Measurements from ENCODE around the gene COG7. TPM values are rescaled to one million over a fixed set of nuclear protein-coding genes. Genes with fewer than 3 reads are reported as not detected.

The COG7 gene
- total and polyA plus RNA-seq, 2 donors = 9.0 to 28.0 TPM

GRCh38 chr16:23410176-23410575 is 42.8 kb downstream of the COG7 start:
- Histone ChIP-seq H3K4me1 (ENCODE audit: control insufficient read depth in 2 of 2, insufficient read depth in 2 of 2, low read length in 2 of 2) (no peaks in the 10 kb centered on the region), H3K4me3 (ENCODE audit: low read length in 2 of 2) (no peak overlapping the region), H3K9me3 (ENCODE audit: control insufficient read depth in 2 of 2, insufficient read depth in 1 of 2, low read length in 1 of 2) (no peaks in the 10 kb centered on the region), H3K36me3 (ENCODE audit: control insufficient read depth in 2 of 2, insufficient read depth in 2 of 2, low read length in 1 of 2) (peaks cover 4 to 22% of the 10 kb centered on the region in 2 donors), H3K27ac (ENCODE audit: low read depth in 1 of 2, low read length in 1 of 2) (no peak overlapping the region), H3K27me3 (ENCODE audit: control insufficient read depth in 2 of 2, insufficient read depth in 1 of 2, low read length in 1 of 2) (no peaks in the 10 kb centered on the region)
- DNase-seq (ENCODE audit: low read depth in 6 of 9, low spot score in 9 of 9) = no peak
- WGBS = 98% methylated on average over 4 of the region's 4 CpGs

GRCh38 chr16:23409522-23409921 is 43.5 kb downstream of the COG7 start:
- no peaks in the 10 kb centered on the region for H3K9me3 ChIP-seq (ENCODE audit: control insufficient read depth in 2 of 2, insufficient read depth in 1 of 2, low read length in 1 of 2)
- H3K4me1 ChIP-seq (ENCODE audit: control insufficient read depth in 2 of 2, insufficient read depth in 2 of 2, low read length in 2 of 2) = no peaks in the 10 kb centered on the region
- 96% methylated on average over 2 of the region's 2 CpGs for WGBS
- H3K27ac ChIP-seq (ENCODE audit: low read depth in 1 of 2, low read length in 1 of 2) = no peak overlapping the region
- H3K4me3 ChIP-seq (ENCODE audit: low read length in 2 of 2) = no peak overlapping the region
- DNase-seq (ENCODE audit: low read depth in 6 of 9, low spot score in 9 of 9) = no peak
- H3K36me3 ChIP-seq (ENCODE audit: control insufficient read depth in 2 of 2, insufficient read depth in 2 of 2, low read length in 1 of 2) = peaks cover 8 to 28% of the 10 kb centered on the region in 2 donors
- H3K27me3 ChIP-seq (ENCODE audit: control insufficient read depth in 2 of 2, insufficient read depth in 1 of 2, low read length in 1 of 2) = no peaks in the 10 kb centered on the region

GRCh38 chr16:23408823-23409298 is 44.1 kb downstream of the COG7 start:
- Histone ChIP-seq H3K4me3 (ENCODE audit: low read length in 2 of 2) (no peak overlapping the region), H3K9me3 (ENCODE audit: control insufficient read depth in 2 of 2, insufficient read depth in 1 of 2, low read length in 1 of 2) (no peaks in the 10 kb centered on the region), H3K36me3 (ENCODE audit: control insufficient read depth in 2 of 2, insufficient read depth in 2 of 2, low read length in 1 of 2) (peaks cover 12 to 33% of the 10 kb centered on the region in 2 donors), H3K27me3 (ENCODE audit: control insufficient read depth in 2 of 2, insufficient read depth in 1 of 2, low read length in 1 of 2) (no peaks in the 10 kb centered on the region), H3K27ac (ENCODE audit: low read depth in 1 of 2, low read length in 1 of 2) (no peak overlapping the region), H3K4me1 (ENCODE audit: control insufficient read depth in 2 of 2, insufficient read depth in 2 of 2, low read length in 2 of 2) (no peaks in the 10 kb centered on the region)
- 94% methylated on average over 7 of the region's 7 CpGs for WGBS
- DNase-seq (ENCODE audit: low read depth in 6 of 9, low spot score in 9 of 9) = no peak

GRCh38 chr16:23408242-23408822 is 44.7 kb downstream of the COG7 start:
- WGBS = 99% methylated on average over 21 of the region's 21 CpGs
- Histone ChIP-seq H3K27ac (ENCODE audit: low read depth in 1 of 2, low read length in 1 of 2) (no peak overlapping the region), H3K4me1 (ENCODE audit: control insufficient read depth in 2 of 2, insufficient read depth in 2 of 2, low read length in 2 of 2) (no peaks in the 10 kb centered on the region), H3K36me3 (ENCODE audit: control insufficient read depth in 2 of 2, insufficient read depth in 2 of 2, low read length in 1 of 2) (peaks cover 15 to 34% of the 10 kb centered on the region in 2 donors), H3K9me3 (ENCODE audit: control insufficient read depth in 2 of 2, insufficient read depth in 1 of 2, low read length in 1 of 2) (no peaks in the 10 kb centered on the region), H3K4me3 (ENCODE audit: low read length in 2 of 2) (no peak overlapping the region), H3K27me3 (ENCODE audit: control insufficient read depth in 2 of 2, insufficient read depth in 1 of 2, low read length in 1 of 2) (no peaks in the 10 kb centered on the region)
- DNase-seq (ENCODE audit: low read depth in 6 of 9, low spot score in 9 of 9) = no peak

GRCh38 chr16:23407436-23408127 is 45.4 kb downstream of the COG7 start:
- no peak for DNase-seq (ENCODE audit: low read depth in 6 of 9, low spot score in 9 of 9)

GRCh38 chr16:23406546-23407240 is 46.3 kb downstream of the COG7 start:
- no peaks in the 10 kb centered on the region for H3K27me3 ChIP-seq (ENCODE audit: control insufficient read depth in 2 of 2, insufficient read depth in 1 of 2, low read length in 1 of 2)
- peaks cover 15 to 32% of the 10 kb centered on the region in 2 donors for H3K36me3 ChIP-seq (ENCODE audit: control insufficient read depth in 2 of 2, insufficient read depth in 2 of 2, low read length in 1 of 2)
- H3K27ac ChIP-seq (ENCODE audit: low read depth in 1 of 2, low read length in 1 of 2) = no peak overlapping the region
- no peak overlapping the region for H3K4me3 ChIP-seq (ENCODE audit: low read length in 2 of 2)
- 94% methylated on average over 6 of the region's 6 CpGs for WGBS
- no peak for DNase-seq (ENCODE audit: low read depth in 6 of 9, low spot score in 9 of 9)
- H3K9me3 ChIP-seq (ENCODE audit: control insufficient read depth in 2 of 2, insufficient read depth in 1 of 2, low read length in 1 of 2) = no peaks in the 10 kb centered on the region
- no peaks in the 10 kb centered on the region for H3K4me1 ChIP-seq (ENCODE audit: control insufficient read depth in 2 of 2, insufficient read depth in 2 of 2, low read length in 2 of 2)

More at GRCh38 chr16:23407436-23408127, 45.4 kb downstream of the COG7 start:
- H3K9me3 ChIP-seq (ENCODE audit: control insufficient read depth in 2 of 2, insufficient read depth in 1 of 2, low read length in 1 of 2) = no peaks in the 10 kb centered on the region
- H3K27ac ChIP-seq (ENCODE audit: low read depth in 1 of 2, low read length in 1 of 2) = no peak overlapping the region
- 99% methylated on average over 9 of the region's 9 CpGs for WGBS
- no peak overlapping the region for H3K4me3 ChIP-seq (ENCODE audit: low read length in 2 of 2)
- H3K36me3 ChIP-seq (ENCODE audit: control insufficient read depth in 2 of 2, insufficient read depth in 2 of 2, low read length in 1 of 2) = peaks cover 15 to 32% of the 10 kb centered on the region in 2 donors
- H3K27me3 ChIP-seq (ENCODE audit: control insufficient read depth in 2 of 2, insufficient read depth in 1 of 2, low read length in 1 of 2) = no peaks in the 10 kb centered on the region
- H3K4me1 ChIP-seq (ENCODE audit: control insufficient read depth in 2 of 2, insufficient read depth in 2 of 2, low read length in 2 of 2) = no peaks in the 10 kb centered on the region

GRCh38 chr16:23406024-23406423 is 47.0 kb downstream of the COG7 start:
- H3K27ac ChIP-seq (ENCODE audit: low read depth in 1 of 2, low read length in 1 of 2) = no peak overlapping the region
- WGBS = 97% methylated on average over 2 of the region's 2 CpGs
- no peaks in the 10 kb centered on the region for H3K9me3 ChIP-seq (ENCODE audit: control insufficient read depth in 2 of 2, insufficient read depth in 1 of 2, low read length in 1 of 2)
- H3K4me3 ChIP-seq (ENCODE audit: low read length in 2 of 2) = no peak overlapping the region
- no peaks in the 10 kb centered on the region for H3K27me3 ChIP-seq (ENCODE audit: control insufficient read depth in 2 of 2, insufficient read depth in 1 of 2, low read length in 1 of 2)
- peaks cover 15 to 32% of the 10 kb centered on the region in 2 donors for H3K36me3 ChIP-seq (ENCODE audit: control insufficient read depth in 2 of 2, insufficient read depth in 2 of 2, low read length in 1 of 2)
- DNase-seq (ENCODE audit: low read depth in 6 of 9, low spot score in 9 of 9) = no peak
- H3K4me1 ChIP-seq (ENCODE audit: control insufficient read depth in 2 of 2, insufficient read depth in 2 of 2, low read length in 2 of 2) = no peaks in the 10 kb centered on the region

- Histone ChIP-seq H3K9me3 (ENCODE audit: control insufficient read depth in 2 of 2, insufficient read depth in 1 of 2, low read length in 1 of 2) (no peaks in the 10 kb centered on the region), H3K36me3 (ENCODE audit: control insufficient read depth in 2 of 2, insufficient read depth in 2 of 2, low read length in 1 of 2) (peaks cover 22 to 41% of the 10 kb centered on the region in 2 donors), H3K4me3 (ENCODE audit: low read length in 2 of 2) (no peak overlapping the region), H3K27me3 (ENCODE audit: control insufficient read depth in 2 of 2, insufficient read depth in 1 of 2, low read length in 1 of 2) (no peaks in the 10 kb centered on the region), H3K27ac (ENCODE audit: low read depth in 1 of 2, low read length in 1 of 2) (no peak overlapping the region), H3K4me1 (ENCODE audit: control insufficient read depth in 2 of 2, insufficient read depth in 2 of 2, low read length in 2 of 2) (no peaks in the 10 kb centered on the region)
- DNase-seq (ENCODE audit: low read depth in 6 of 9, low spot score in 9 of 9) = no peak
- WGBS = 98% methylated on average over 11 of the region's 11 CpGs
These were observed 49.4 kb downstream of the COG7 start for GRCh38 chr16:23403547-23403946.

- Histone ChIP-seq H3K4me3 (ENCODE audit: low read length in 2 of 2) (no peak overlapping the region), H3K27me3 (ENCODE audit: control insufficient read depth in 2 of 2, insufficient read depth in 1 of 2, low read length in 1 of 2) (no peaks in the 10 kb centered on the region), H3K9me3 (ENCODE audit: control insufficient read depth in 2 of 2, insufficient read depth in 1 of 2, low read length in 1 of 2) (no peaks in the 10 kb centered on the region), H3K36me3 (ENCODE audit: control insufficient read depth in 2 of 2, insufficient read depth in 2 of 2, low read length in 1 of 2) (peaks cover 25 to 49% of the 10 kb centered on the region in 2 donors), H3K4me1 (ENCODE audit: control insufficient read depth in 2 of 2, insufficient read depth in 2 of 2, low read length in 2 of 2) (no peaks in the 10 kb centered on the region), H3K27ac (ENCODE audit: low read depth in 1 of 2, low read length in 1 of 2) (no peak overlapping the region)
- WGBS = 98% methylated on average over 2 of the region's 2 CpGs
- no peak for DNase-seq (ENCODE audit: low read depth in 6 of 9, low spot score in 9 of 9)
These were observed 50.9 kb downstream of the COG7 start for GRCh38 chr16:23402100-23402499.
